Right lobe of liver (tissue), 4 donors: ENCODE data around the gene CPN2.

Experiments used
- POLR2A ChIP-seq: fragments of 450-650 bp; IDR thresholded peaks from one replicate; pipeline ENCODE4 v1.6.1; 2017; ENCODE audit warnings: antibody characterized with exemption, mild to moderate bottlenecking
- TF ChIP-seq, protein P1 (sequence below), 4 donors: fragments of 200-600 bp in 3 of 4; fragments of 450-650 bp in 1 of 4; IDR thresholded peaks; one replicate each; pipeline versions ENCODE4 v1.5.1 to v1.8.0; 2016 to 2022; ENCODE audit warnings: antibody characterized with exemption in 4 of 4, mild to moderate bottlenecking in 2 of 4
- donor health status: DM: no; HTN: no; CAD: no.
- donor health status: DM: no; HTN: no; CAD: no.
- donor health status: DM: no; HTN: yes; CAD: no.

DNA sequence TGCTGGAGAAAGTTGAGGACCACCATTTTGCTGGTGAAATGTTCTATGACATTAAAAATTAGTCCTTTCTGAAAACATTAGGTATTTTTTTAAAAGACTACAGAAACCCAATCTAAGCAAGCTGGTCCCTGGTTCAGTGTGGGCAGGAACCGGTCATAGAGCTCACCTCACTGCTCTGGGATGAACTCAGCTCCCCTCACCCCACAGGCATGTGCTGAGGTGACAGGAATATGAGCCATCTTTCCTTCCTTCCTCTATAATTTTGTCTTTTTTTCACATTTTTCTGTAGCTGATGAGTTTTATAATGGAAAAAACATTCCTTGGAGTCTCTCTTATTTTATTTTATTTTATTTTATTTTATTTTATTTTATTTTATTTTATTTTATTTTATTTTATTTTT lies 26.6 kb upstream of the CPN2 start:
- TF ChIP-seq POLR2A, result no peak
- TF ChIP-seq, protein P1, sequence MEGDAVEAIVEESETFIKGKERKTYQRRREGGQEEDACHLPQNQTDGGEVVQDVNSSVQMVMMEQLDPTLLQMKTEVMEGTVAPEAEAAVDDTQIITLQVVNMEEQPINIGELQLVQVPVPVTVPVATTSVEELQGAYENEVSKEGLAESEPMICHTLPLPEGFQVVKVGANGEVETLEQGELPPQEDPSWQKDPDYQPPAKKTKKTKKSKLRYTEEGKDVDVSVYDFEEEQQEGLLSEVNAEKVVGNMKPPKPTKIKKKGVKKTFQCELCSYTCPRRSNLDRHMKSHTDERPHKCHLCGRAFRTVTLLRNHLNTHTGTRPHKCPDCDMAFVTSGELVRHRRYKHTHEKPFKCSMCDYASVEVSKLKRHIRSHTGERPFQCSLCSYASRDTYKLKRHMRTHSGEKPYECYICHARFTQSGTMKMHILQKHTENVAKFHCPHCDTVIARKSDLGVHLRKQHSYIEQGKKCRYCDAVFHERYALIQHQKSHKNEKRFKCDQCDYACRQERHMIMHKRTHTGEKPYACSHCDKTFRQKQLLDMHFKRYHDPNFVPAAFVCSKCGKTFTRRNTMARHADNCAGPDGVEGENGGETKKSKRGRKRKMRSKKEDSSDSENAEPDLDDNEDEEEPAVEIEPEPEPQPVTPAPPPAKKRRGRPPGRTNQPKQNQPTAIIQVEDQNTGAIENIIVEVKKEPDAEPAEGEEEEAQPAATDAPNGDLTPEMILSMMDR (IDR thresholded peaks at IDR 0.05), result no peak
